Neural cell (in vitro differentiated cells): ENCODE measurements around the gene FANCC. TPM values are rescaled to one million over a fixed set of nuclear protein-coding genes. Genes with fewer than 3 reads are reported as not detected.
A peak's percentile ranks its signal among the peaks of the same experiment; 100 is the strongest.

Source experiments
- H2AFZ ChIP-seq: fragments of 200-600, 300-800 bp; sonication (generic), shearing (Covaris generic); 2 replicates; pipeline ENCODE4 v1.6.0; 2014; ENCODE audit warnings: low read depth, mild to moderate bottlenecking, antibody characterized with exemption, low read length, moderate library complexity
- H3F3A ChIP-seq: fragments of 200-600 bp; shearing (Covaris generic); 2 replicates; pipeline ENCODE4 v1.6.1; 2016; ENCODE audit warnings: mild to moderate bottlenecking, moderate library complexity, mixed read lengths, antibody characterized with exemption, low read length; ENCODE audit not compliant: insufficient read depth, poor library complexity, severe bottlenecking
- H3K27ac ChIP-seq: fragments of 200-600, 300-800 bp; sonication (generic), shearing (Covaris generic); 2 replicates; pipeline ENCODE4 v1.5.1; 2014; ENCODE audit warnings: mild to moderate bottlenecking, low read length, moderate library complexity
- H3K27me3 ChIP-seq: fragments of 300-800, 200-600 bp; sonication (generic), shearing (Covaris generic); 2 replicates; pipeline ENCODE4 v1.6.0; 2014; ENCODE audit warnings: mild to moderate bottlenecking, low read depth, low read length, moderate library complexity; ENCODE audit not compliant: insufficient read depth
- H3K36me3 ChIP-seq: fragments of 300-800, 200-600 bp; sonication (generic), shearing (Covaris generic); 2 replicates; pipeline ENCODE4 v1.5.1; 2014; ENCODE audit warnings: mild to moderate bottlenecking, antibody characterized with exemption, low read length, moderate library complexity; ENCODE audit not compliant: insufficient read depth
- H3K4me2 ChIP-seq: fragments of 300-800, 200-600 bp; sonication (generic), shearing (Covaris generic); 2 replicates; pipeline ENCODE4 v1.6.0; 2014; ENCODE audit warnings: mild to moderate bottlenecking, low read length
- H3K4me3 ChIP-seq: fragments of 300-800, 200-600 bp; sonication (generic), shearing (Covaris generic); 2 replicates; pipeline ENCODE4 v1.5.1; 2014; ENCODE audit warnings: mild to moderate bottlenecking, low read length, moderate library complexity
- H3K79me2 ChIP-seq: fragments of 200-600 bp; shearing (Covaris generic); replicated peaks from 2 replicates; pipeline ENCODE4 v1.6.0; 2014; ENCODE audit warnings: mild to moderate bottlenecking, low read length, moderate library complexity; ENCODE audit not compliant: insufficient read depth
- H3K9ac ChIP-seq: fragments of 300-800, 200-600 bp; sonication (generic), shearing (Covaris generic); 2 replicates; pipeline ENCODE4 v1.6.1; 2016; ENCODE audit warnings: mild to moderate bottlenecking, low read length, mixed read lengths
- H3K9me2 ChIP-seq: fragments of 200-600 bp; shearing (Covaris generic); 2 replicates; pipeline ENCODE4 v1.6.1; 2016; ENCODE audit warnings: mild to moderate bottlenecking, low read length, mixed read lengths; ENCODE audit not compliant: insufficient read depth
- H3K9me3 ChIP-seq: fragments of 200-600, 300-800 bp; sonication (generic), shearing (Covaris generic); 2 replicates; pipeline ENCODE4 v1.6.1; 2016; ENCODE audit warnings: mild to moderate bottlenecking, mixed run types, low read length, moderate library complexity, mixed read lengths
- H4K20me1 ChIP-seq: fragments of 200-600 bp; shearing (Covaris generic); 2 replicates; pipeline ENCODE4 v1.6.1; 2016; ENCODE audit warnings: mild to moderate bottlenecking, mixed run types; ENCODE audit not compliant: insufficient read depth
- EP300 ChIP-seq: fragments of 450-650 bp; conservative IDR thresholded peaks from 2 replicates; pipeline ENCODE4 v1.6.1; 2014; ENCODE audit warnings: antibody characterized with exemption, mild to moderate bottlenecking, moderate library complexity; ENCODE audit not compliant: poor library complexity, severe bottlenecking
- EZH2 ChIP-seq: fragments of 200-600, 300-800 bp; shearing (Covaris generic), sonication (generic); IDR thresholded peaks from 2 replicates; pipeline ENCODE4 v1.6.1; 2014; ENCODE audit warnings: antibody characterized with exemption, low read length, borderline replicate concordance, mild to moderate bottlenecking; ENCODE audit not compliant: insufficient read depth, poor library complexity, severe bottlenecking
- MXI1 ChIP-seq: fragments of 450-650 bp; conservative IDR thresholded peaks from 2 replicates; pipeline ENCODE4 v1.6.1; 2014; ENCODE audit warnings: antibody characterized with exemption, mild to moderate bottlenecking; ENCODE audit not compliant: poor library complexity, severe bottlenecking
- POLR2AphosphoS5 ChIP-seq: IDR thresholded peaks from 2 replicates; pipeline ENCODE4 v1.6.1; 2012
- RAD21 ChIP-seq: fragments of 450-650 bp; conservative IDR thresholded peaks from 2 replicates; pipeline ENCODE4 v1.6.1; 2014; ENCODE audit warnings: antibody characterized with exemption, mild to moderate bottlenecking, moderate library complexity
- SMC3 ChIP-seq: fragments of 450-650 bp; conservative IDR thresholded peaks from 2 replicates; pipeline ENCODE4 v1.6.1; 2014; ENCODE audit warnings: antibody characterized with exemption, mild to moderate bottlenecking, moderate library complexity; ENCODE audit not compliant: poor library complexity
- TAF1 ChIP-seq: IDR thresholded peaks from 2 replicates; pipeline ENCODE4 v1.6.1; 2012; ENCODE audit warnings: low read depth
- polyA minus RNA-seq: library from RNA; depleted of rRNA, polyadenylated mRNA; stranded (reverse); fragments of >200 nt; gene quantifications from 2 replicates; pipeline ENCODE4 v1.2.3, GENCODE V29; 2014
- polyA plus RNA-seq: library from polyadenylated mRNA; depleted of rRNA; stranded (reverse); fragments of >200 nt; gene quantifications from 2 replicates; pipeline ENCODE4 v1.2.3, GENCODE V29; 2014
- TF ChIP-seq, protein P1 (sequence below): fragments of 450-650 bp; IDR thresholded peaks from 2 replicates; pipeline ENCODE4 v1.5.1; 2014; ENCODE audit warnings: antibody characterized with exemption, mild to moderate bottlenecking, moderate library complexity; ENCODE audit not compliant: poor library complexity, severe bottlenecking
- TF ChIP-seq, protein P2 (sequence below): IDR thresholded peaks from 2 replicates; pipeline ENCODE4 v1.6.1; 2012; ENCODE audit warnings: borderline replicate concordance

The FANCC gene, protein sequence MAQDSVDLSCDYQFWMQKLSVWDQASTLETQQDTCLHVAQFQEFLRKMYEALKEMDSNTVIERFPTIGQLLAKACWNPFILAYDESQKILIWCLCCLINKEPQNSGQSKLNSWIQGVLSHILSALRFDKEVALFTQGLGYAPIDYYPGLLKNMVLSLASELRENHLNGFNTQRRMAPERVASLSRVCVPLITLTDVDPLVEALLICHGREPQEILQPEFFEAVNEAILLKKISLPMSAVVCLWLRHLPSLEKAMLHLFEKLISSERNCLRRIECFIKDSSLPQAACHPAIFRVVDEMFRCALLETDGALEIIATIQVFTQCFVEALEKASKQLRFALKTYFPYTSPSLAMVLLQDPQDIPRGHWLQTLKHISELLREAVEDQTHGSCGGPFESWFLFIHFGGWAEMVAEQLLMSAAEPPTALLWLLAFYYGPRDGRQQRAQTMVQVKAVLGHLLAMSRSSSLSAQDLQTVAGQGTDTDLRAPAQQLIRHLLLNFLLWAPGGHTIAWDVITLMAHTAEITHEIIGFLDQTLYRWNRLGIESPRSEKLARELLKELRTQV
- 9.7 and 15.2 TPM in 2 replicates for polyA plus RNA-seq
- polyA minus RNA-seq: 21.1 and 22.2 TPM in 2 replicates

DNA sequence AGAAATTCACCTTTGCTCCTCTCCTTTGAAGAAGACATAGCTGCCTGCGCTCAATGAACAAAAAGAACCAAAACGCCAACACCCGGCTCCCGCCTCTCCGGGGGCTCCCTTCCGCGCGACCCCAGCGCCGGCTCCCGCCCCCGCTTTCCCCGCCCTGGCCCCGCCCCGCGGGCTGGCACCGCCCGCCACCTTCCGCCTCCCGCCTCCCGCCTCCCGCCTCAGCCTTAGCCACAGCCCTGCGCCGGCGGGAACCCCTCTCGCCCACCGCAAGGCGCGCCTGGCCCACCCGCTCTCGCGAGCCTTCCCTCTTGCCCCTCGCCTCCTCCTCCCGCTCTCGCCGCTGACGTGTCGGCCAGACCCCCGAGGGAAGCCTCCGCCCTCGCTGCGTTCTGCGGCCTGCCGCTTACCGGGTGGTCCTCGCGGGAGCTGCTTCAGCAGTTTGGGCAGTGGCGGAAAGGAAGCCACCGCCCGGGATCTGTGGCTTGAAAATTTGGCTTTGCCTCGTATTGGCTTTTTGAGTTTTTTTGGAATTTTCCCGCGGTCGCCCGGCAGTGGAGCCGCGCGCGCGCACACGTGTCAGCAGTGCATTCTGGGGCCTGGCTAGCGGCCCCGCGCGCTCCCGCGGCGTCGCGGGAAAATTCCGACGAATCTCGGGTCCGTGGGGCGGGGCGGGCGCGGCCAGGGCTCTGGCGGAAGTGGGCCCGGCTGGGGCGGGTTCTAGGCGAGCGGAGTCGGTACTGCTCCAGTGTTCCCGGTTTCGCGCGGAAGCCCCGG, at the start of gene FANCC:
FANCC (minus strand) TSS at position 591 of the 774 bp plus-strand sequence. CDS start 68,418 bp downstream, outside the sequence.
- Histone ChIP-seq H3K27me3 (no peaks in the 10 kb centered on the region), H3K9me3 (no peaks in the 10 kb centered on the region), H4K20me1 (no peaks in the 10 kb centered on the region), H3K36me3 (no peaks in the 10 kb centered on the region), H3K4me2 (peak within 1 kb of the TSS; percentile 77), H3K4me3 (peak within 1 kb of the TSS; percentile 89), H2AFZ (peak within 1 kb of the TSS; percentile 67), H3K79me2 (peaks cover 12% of the 10 kb centered on the region), H3F3A (no peaks in the 10 kb centered on the region), H3K9me2 (no peaks in the 10 kb centered on the region), H3K9ac (peak within 1 kb of the TSS; percentile 89), H3K27ac (peak within 1 kb of the TSS; percentile 89)
- peak; percentile 15 for TF ChIP-seq TAF1
- peak; percentile 52 for TF ChIP-seq SMC3
- TF ChIP-seq POLR2AphosphoS5: peak; percentile 81
- peak; percentile 76 for TF ChIP-seq EP300
- TF ChIP-seq, protein P1, sequence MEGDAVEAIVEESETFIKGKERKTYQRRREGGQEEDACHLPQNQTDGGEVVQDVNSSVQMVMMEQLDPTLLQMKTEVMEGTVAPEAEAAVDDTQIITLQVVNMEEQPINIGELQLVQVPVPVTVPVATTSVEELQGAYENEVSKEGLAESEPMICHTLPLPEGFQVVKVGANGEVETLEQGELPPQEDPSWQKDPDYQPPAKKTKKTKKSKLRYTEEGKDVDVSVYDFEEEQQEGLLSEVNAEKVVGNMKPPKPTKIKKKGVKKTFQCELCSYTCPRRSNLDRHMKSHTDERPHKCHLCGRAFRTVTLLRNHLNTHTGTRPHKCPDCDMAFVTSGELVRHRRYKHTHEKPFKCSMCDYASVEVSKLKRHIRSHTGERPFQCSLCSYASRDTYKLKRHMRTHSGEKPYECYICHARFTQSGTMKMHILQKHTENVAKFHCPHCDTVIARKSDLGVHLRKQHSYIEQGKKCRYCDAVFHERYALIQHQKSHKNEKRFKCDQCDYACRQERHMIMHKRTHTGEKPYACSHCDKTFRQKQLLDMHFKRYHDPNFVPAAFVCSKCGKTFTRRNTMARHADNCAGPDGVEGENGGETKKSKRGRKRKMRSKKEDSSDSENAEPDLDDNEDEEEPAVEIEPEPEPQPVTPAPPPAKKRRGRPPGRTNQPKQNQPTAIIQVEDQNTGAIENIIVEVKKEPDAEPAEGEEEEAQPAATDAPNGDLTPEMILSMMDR: no peak
- TF ChIP-seq MXI1: peak; percentile 96
- TF ChIP-seq, protein P2, sequence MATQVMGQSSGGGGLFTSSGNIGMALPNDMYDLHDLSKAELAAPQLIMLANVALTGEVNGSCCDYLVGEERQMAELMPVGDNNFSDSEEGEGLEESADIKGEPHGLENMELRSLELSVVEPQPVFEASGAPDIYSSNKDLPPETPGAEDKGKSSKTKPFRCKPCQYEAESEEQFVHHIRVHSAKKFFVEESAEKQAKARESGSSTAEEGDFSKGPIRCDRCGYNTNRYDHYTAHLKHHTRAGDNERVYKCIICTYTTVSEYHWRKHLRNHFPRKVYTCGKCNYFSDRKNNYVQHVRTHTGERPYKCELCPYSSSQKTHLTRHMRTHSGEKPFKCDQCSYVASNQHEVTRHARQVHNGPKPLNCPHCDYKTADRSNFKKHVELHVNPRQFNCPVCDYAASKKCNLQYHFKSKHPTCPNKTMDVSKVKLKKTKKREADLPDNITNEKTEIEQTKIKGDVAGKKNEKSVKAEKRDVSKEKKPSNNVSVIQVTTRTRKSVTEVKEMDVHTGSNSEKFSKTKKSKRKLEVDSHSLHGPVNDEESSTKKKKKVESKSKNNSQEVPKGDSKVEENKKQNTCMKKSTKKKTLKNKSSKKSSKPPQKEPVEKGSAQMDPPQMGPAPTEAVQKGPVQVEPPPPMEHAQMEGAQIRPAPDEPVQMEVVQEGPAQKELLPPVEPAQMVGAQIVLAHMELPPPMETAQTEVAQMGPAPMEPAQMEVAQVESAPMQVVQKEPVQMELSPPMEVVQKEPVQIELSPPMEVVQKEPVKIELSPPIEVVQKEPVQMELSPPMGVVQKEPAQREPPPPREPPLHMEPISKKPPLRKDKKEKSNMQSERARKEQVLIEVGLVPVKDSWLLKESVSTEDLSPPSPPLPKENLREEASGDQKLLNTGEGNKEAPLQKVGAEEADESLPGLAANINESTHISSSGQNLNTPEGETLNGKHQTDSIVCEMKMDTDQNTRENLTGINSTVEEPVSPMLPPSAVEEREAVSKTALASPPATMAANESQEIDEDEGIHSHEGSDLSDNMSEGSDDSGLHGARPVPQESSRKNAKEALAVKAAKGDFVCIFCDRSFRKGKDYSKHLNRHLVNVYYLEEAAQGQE: peak; percentile 17
- TF ChIP-seq RAD21: peak; percentile 50
- no peak for TF ChIP-seq EZH2

DNA sequence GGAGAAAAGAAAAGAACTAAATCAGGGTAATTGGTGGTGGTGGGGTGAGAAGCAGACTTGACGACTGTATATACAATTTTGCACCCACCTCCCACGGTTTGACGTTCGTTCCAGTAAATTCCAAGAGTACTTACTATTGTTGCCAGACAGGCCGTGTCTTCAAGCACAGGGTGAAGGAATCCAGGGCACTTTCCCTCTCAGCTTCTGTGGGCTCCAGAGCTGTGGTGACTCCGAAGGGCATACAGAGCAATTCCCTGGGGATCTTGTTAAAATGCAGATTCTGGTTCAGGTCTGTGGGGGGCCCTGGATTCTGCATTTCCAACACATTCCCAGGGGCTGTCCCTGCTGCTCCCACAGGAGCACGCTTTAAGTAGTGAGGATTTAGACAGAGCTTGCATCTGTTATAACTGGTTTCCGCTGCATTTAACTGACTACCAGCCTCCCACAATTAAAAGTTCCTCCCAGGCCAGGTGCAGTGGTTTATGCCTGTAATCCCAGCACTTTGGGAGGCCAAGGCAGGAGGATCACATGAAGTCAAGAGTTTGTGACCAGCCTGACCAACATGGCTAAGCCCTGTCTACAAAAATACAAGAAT, 49.3 kb upstream of the FANCC start:
- no peak overlapping the region for H2AFZ ChIP-seq
- H3K27ac ChIP-seq: no peak overlapping the region
- no peak overlapping the region for H3K4me3 ChIP-seq
- no peaks in the 10 kb centered on the region for H3F3A ChIP-seq
- no peak overlapping the region for H3K4me2 ChIP-seq
- no peaks in the 10 kb centered on the region for H3K9me3 ChIP-seq
- no peaks in the 10 kb centered on the region for H3K36me3 ChIP-seq
- H3K27me3 ChIP-seq: no peaks in the 10 kb centered on the region
- no peaks in the 10 kb centered on the region for H3K79me2 ChIP-seq
- TF ChIP-seq, protein P2: no peak
- TF ChIP-seq, protein P1: no peak
- TF ChIP-seq EP300 (no peak), RAD21 (no peak)
- no peaks in the 10 kb centered on the region for H4K20me1 ChIP-seq
- no peaks in the 10 kb centered on the region for H3K9me2 ChIP-seq
- no peak overlapping the region for H3K9ac ChIP-seq
